Mesenchymal stem cell (in vitro differentiated cells and primary cell): ENCODE measurements around the gene MBD2.

Source experiments
- DNase-seq: peaks from one replicate; pipeline ENCODE4 v3.0.0-alpha.2; 2013
- H2AFZ ChIP-seq: one replicate; pipeline ENCODE4 v1.6.1; 2013; ENCODE audit warnings: low read depth, mild to moderate bottlenecking, control low read depth, inconsistent platforms, low read length, moderate library complexity
- H2AK5ac ChIP-seq: 2 replicates; pipeline ENCODE4 v1.6.1; 2013; ENCODE audit warnings: low read length, moderate library complexity, mild to moderate bottlenecking, inconsistent platforms; ENCODE audit not compliant: severe bottlenecking
- H2BK120ac ChIP-seq: one replicate; pipeline ENCODE4 v1.6.1; 2013; ENCODE audit warnings: low read depth, mild to moderate bottlenecking, inconsistent platforms, low read length, moderate library complexity
- H2BK12ac ChIP-seq, 2 experiments: one replicate each; pipeline ENCODE4 v1.6.1; 2013; ENCODE audit warnings: inconsistent platforms in 2 of 2, low read length in 2 of 2, mild to moderate bottlenecking in 2 of 2, moderate library complexity in 2 of 2, control low read depth in 1 of 2
- H2BK15ac ChIP-seq: one replicate; pipeline ENCODE4 v1.6.1; 2013; ENCODE audit warnings: mild to moderate bottlenecking, low read depth, inconsistent platforms; ENCODE audit not compliant: poor library complexity, severe bottlenecking
- H2BK5ac ChIP-seq: 2 replicates; pipeline ENCODE4 v1.6.1; 2013; ENCODE audit warnings: low read depth, mild to moderate bottlenecking, low read length, control low read depth, inconsistent platforms; ENCODE audit not compliant: poor library complexity, severe bottlenecking
- H3K14ac ChIP-seq, 2 experiments: one replicate each; pipeline ENCODE4 v1.6.1; 2013; ENCODE audit warnings: inconsistent platforms in 2 of 2, low read length in 2 of 2, control low read depth in 1 of 2, mild to moderate bottlenecking in 1 of 2, moderate library complexity in 1 of 2
- H3K18ac ChIP-seq, 2 experiments: one replicate each; pipeline ENCODE4 v1.6.1; 2013; ENCODE audit warnings: inconsistent platforms in 2 of 2, low read length in 2 of 2, control low read depth in 1 of 2, low read depth in 1 of 2, mild to moderate bottlenecking in 1 of 2
- H3K23ac ChIP-seq, 2 experiments: one replicate each; pipeline ENCODE4 v1.6.1; 2013; ENCODE audit warnings: inconsistent platforms in 2 of 2, low read length in 2 of 2, mild to moderate bottlenecking in 2 of 2, moderate library complexity in 2 of 2, control low read depth in 1 of 2
- H3K27ac ChIP-seq: 2 replicates; pipeline ENCODE4 v1.5.1; 2013; ENCODE audit warnings: mild to moderate bottlenecking, moderate library complexity, low read length, control low read depth, inconsistent platforms; ENCODE audit not compliant: poor library complexity, severe bottlenecking
- H3K27me3 ChIP-seq, 2 experiments: 2 replicates each; pipeline versions ENCODE4 v1.6.1 to v1.7.0; 2013; ENCODE audit warnings: low read length in 2 of 2, mild to moderate bottlenecking in 2 of 2, moderate library complexity in 2 of 2, control low read depth in 1 of 2, inconsistent platforms in 1 of 2; ENCODE audit not compliant: control insufficient read depth in 1 of 2, insufficient read depth in 1 of 2
- H3K36me3 ChIP-seq, 2 experiments: 2 replicates each; pipeline versions ENCODE4 v1.6.1 to v1.7.0; 2013; ENCODE audit warnings: low read length in 2 of 2, control low read depth in 1 of 2, inconsistent platforms in 1 of 2, low read depth in 1 of 2, mild to moderate bottlenecking in 1 of 2; ENCODE audit not compliant: insufficient read depth in 2 of 2, control insufficient read depth in 1 of 2
- H3K4ac ChIP-seq, 2 experiments: one replicate each; pipeline ENCODE4 v1.6.1; 2013; ENCODE audit warnings: inconsistent platforms in 2 of 2, low read length in 2 of 2, mild to moderate bottlenecking in 2 of 2, moderate library complexity in 2 of 2, control low read depth in 1 of 2, low read depth in 1 of 2
- H3K4me1 ChIP-seq: 2 replicates; pipeline ENCODE4 v1.6.1; 2013; ENCODE audit warnings: low read depth, low read length, control low read depth; ENCODE audit not compliant: control insufficient read depth, insufficient read depth
- H3K4me2 ChIP-seq: 2 replicates; pipeline ENCODE4 v1.6.1; 2013; ENCODE audit warnings: low read length, mild to moderate bottlenecking, inconsistent platforms; ENCODE audit not compliant: poor library complexity, severe bottlenecking
- H3K4me3 ChIP-seq, 2 experiments: 2 replicates each; pipeline versions ENCODE4 v1.5.1 to v1.7.0; 2013; ENCODE audit warnings: low read length in 2 of 2, mild to moderate bottlenecking in 2 of 2, control low read depth in 1 of 2, low read depth in 1 of 2; ENCODE audit not compliant: insufficient read depth in 1 of 2
- H3K79me1 ChIP-seq: replicated peaks from 2 replicates; pipeline ENCODE4 v1.6.1; 2013; ENCODE audit warnings: mild to moderate bottlenecking, control low read depth, low read length, inconsistent platforms; ENCODE audit not compliant: poor library complexity, severe bottlenecking
- H3K9ac ChIP-seq: 2 replicates; pipeline ENCODE4 v1.7.0; 2013; ENCODE audit warnings: mild to moderate bottlenecking, low read length, moderate library complexity
- H3K9me3 ChIP-seq: 2 replicates; pipeline ENCODE4 v1.7.0; 2013; ENCODE audit warnings: mild to moderate bottlenecking, low read length; ENCODE audit not compliant: control insufficient read depth
- H4K8ac ChIP-seq: one replicate; pipeline ENCODE4 v1.6.1; 2013; ENCODE audit warnings: inconsistent platforms, mild to moderate bottlenecking, low read length, moderate library complexity
- H4K91ac ChIP-seq: one replicate; pipeline ENCODE4 v1.6.1; 2013; ENCODE audit warnings: mild to moderate bottlenecking, low read length, inconsistent platforms
- WGBS: methylation state at CpG from one replicate; pipeline ENCODE4 v1.1.7; 2013; ENCODE audit warnings: mixed read lengths; 5-methylcytosine and 5-hydroxymethylcytosine counted together

MBD2 gene

DNA sequence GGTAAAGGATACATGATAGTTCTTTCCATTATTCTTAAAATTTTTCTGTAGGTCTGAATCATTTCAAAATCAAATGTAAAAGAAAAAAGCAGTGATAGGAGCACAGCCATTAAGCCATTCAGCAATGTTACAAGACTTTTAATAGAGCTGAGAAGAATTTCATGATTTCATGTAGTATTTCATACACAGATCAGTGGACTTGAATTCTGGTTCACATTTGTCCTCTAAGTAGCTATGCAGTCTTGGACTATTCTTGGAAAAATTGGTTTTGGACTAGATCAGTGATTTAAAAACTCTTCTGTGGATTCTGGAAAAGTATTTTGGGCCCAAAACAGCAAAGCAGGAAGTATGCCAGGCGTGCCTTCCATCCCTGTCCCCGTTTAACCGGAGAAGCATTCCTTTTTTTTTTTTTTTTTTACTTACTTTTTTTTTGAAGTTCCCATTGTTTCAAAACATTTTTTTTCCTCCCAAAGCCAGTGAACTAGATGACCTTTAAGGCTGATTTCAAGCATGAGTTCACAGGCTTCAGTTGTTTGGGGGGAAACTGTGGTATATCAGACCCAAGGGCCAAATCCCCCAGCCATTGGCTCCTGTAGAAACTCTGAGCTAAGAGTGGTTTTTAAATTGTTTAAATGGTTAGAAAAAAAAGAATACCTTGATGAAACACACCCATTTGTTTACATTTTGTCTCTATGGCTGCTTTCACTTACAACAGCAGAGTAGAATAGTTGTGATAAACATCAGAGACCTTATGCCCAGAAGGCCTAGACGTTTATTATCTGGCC, 27.3 kb upstream of the MBD2 start:
- 68% methylated on average over 3 of the region's 4 CpGs for WGBS
- H3K18ac ChIP-seq: no peak overlapping the region
- H4K91ac ChIP-seq: no peak overlapping the region
- no peak overlapping the region for H2BK12ac ChIP-seq
- H3K23ac ChIP-seq: no peak overlapping the region
- H2BK120ac ChIP-seq: no peak overlapping the region
- no peak overlapping the region for H3K4ac ChIP-seq
- no peak overlapping the region for H2BK5ac ChIP-seq
- H3K14ac ChIP-seq: no peak overlapping the region
- H2BK15ac ChIP-seq: no peak overlapping the region
- no peaks in the 10 kb centered on the region for H3K9me3 ChIP-seq
- H2AK5ac ChIP-seq: no peak overlapping the region
- no peak for DNase-seq
- H3K79me1 ChIP-seq: no peaks in the 10 kb centered on the region
- peaks cover 4% of the 10 kb centered on the region for H3K4me1 ChIP-seq
- H3K4me2 ChIP-seq: no peak overlapping the region
- H3K27me3 ChIP-seq: no peaks in the 10 kb centered on the region
- no peak overlapping the region for H3K27ac ChIP-seq
- no peak overlapping the region for H3K4me3 ChIP-seq
- H3K9ac ChIP-seq: no peak overlapping the region
- no peaks in the 10 kb centered on the region for H3K36me3 ChIP-seq
- no peak overlapping the region for H2AFZ ChIP-seq
- H4K8ac ChIP-seq: no peak overlapping the region

DNA sequence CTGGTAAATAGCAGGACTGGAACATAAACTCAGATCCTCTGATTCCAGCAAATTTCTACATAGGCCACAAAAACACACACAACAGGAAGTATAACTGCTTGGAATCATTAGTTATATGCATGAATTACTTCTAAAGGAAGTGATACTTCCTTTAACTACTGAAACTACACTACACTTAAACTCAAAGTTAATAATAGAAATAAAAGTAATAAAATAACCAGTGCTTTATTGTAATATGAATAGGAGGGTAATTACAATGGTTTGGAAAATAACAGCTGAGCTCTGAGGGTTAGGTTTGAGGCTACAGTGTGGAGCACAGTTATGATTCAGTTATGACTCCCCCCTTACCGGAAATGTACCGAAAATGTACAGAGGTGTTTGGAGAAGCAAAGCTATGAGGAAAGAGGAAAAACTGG, 26.4 kb upstream of the MBD2 start:
- H3K23ac ChIP-seq: no peak overlapping the region
- no peaks in the 10 kb centered on the region for H3K27me3 ChIP-seq
- H3K4me3 ChIP-seq: no peak overlapping the region
- H3K9ac ChIP-seq: no peak overlapping the region
- H3K79me1 ChIP-seq: no peaks in the 10 kb centered on the region
- no peak overlapping the region for H4K91ac ChIP-seq
- no peak overlapping the region for H3K14ac ChIP-seq
- no peak overlapping the region for H2BK5ac ChIP-seq
- no peak overlapping the region for H4K8ac ChIP-seq
- H2BK120ac ChIP-seq: no peak overlapping the region
- no peak overlapping the region for H3K4me2 ChIP-seq
- no peak for DNase-seq
- H2AK5ac ChIP-seq: no peak overlapping the region
- no peak overlapping the region for H3K27ac ChIP-seq
- no peak overlapping the region for H2BK12ac ChIP-seq
- H2AFZ ChIP-seq: no peak overlapping the region
- no peak overlapping the region for H2BK15ac ChIP-seq
- no peak overlapping the region for H3K18ac ChIP-seq
- no peaks in the 10 kb centered on the region for H3K9me3 ChIP-seq
- no peaks in the 10 kb centered on the region for H3K36me3 ChIP-seq
- no peak overlapping the region for H3K4ac ChIP-seq
- H3K4me1 ChIP-seq: peaks cover 4% of the 10 kb centered on the region
- WGBS: 100% methylated on average over 1 of the region's 2 CpGs

DNA sequence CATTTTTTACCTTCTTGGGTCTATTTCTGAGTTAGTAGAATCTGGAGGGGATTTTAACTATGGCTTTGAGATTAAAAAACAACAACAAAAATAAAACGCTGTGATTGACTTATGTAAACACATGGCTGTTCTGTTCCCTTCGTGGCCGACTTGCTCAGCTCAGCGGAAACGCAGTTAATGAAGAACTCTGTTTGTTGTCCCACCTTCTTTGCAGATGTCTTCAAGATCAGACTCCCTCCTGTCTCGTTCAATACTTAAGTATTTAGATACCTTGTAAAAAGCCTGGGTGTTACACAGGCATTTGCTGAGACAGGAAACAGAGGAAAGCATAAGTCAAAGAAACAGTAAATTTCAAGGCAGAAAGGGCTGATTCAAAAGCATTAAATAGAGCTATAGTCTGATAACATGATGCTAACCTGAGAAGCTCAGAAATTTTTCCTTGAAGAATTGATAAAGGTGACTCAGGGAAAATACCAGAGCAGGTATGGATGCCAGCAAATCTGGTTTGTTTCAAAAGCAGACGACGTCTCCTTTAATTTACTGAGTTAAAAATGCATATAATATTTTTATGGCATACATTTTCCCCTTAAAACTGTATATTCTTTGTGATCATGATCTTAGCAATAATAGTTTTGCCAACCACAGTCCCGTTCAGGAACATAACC, 23.2 kb upstream of the MBD2 start:
- WGBS: 8% methylated on average over 5 of the region's 9 CpGs
- H3K9me3 ChIP-seq: no peaks in the 10 kb centered on the region
- no peak overlapping the region for H3K27ac ChIP-seq
- no peaks in the 10 kb centered on the region for H3K27me3 ChIP-seq
- no peak overlapping the region for H3K4me3 ChIP-seq
- no peak overlapping the region for H2BK12ac ChIP-seq
- no peak overlapping the region for H3K4ac ChIP-seq
- H3K14ac ChIP-seq: no peak overlapping the region
- no peak overlapping the region for H4K8ac ChIP-seq
- H2AFZ ChIP-seq: no peak overlapping the region
- DNase-seq: peak; percentile 15
- H3K9ac ChIP-seq: no peak overlapping the region
- no peak overlapping the region for H2BK5ac ChIP-seq
- peaks cover 2% of the 10 kb centered on the region for H3K4me1 ChIP-seq
- H4K91ac ChIP-seq: no peak overlapping the region
- H3K36me3 ChIP-seq: no peaks in the 10 kb centered on the region
- no peak overlapping the region for H2AK5ac ChIP-seq
- no peak overlapping the region for H3K4me2 ChIP-seq
- H2BK120ac ChIP-seq: no peak overlapping the region
- no peak overlapping the region for H2BK15ac ChIP-seq
- no peaks in the 10 kb centered on the region for H3K79me1 ChIP-seq
- H3K23ac ChIP-seq: no peak overlapping the region
- no peak overlapping the region for H3K18ac ChIP-seq

DNA sequence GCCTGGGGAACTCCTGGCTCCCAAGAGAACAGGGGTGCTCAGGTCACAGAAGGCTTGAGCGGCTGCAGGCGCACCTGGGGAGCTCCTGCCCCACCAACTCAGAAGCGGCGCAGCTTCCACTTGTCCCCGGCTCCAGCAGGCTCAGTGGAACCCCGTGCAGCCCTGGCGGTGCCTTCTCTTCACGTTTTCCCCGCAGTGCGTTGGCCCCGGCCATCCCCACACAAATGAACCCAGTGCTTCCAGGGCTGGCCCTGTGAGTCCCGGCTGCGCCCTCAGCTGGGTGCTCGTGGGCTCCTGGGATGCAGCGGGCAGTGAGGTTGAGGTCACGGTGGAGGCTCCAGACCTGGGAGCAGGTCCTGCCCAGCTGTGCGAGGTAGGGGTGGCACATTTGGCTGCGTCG, 17.9 kb upstream of the MBD2 start:
- H3K4me1 ChIP-seq: peaks cover 2% of the 10 kb centered on the region
- H4K91ac ChIP-seq: no peak overlapping the region
- H3K18ac ChIP-seq: no peak overlapping the region
- H3K9ac ChIP-seq: no peak overlapping the region
- no peak overlapping the region for H3K14ac ChIP-seq
- no peak overlapping the region for H4K8ac ChIP-seq
- no peak overlapping the region for H2BK5ac ChIP-seq
- H2BK15ac ChIP-seq: no peak overlapping the region
- H2AK5ac ChIP-seq: no peak overlapping the region
- H3K23ac ChIP-seq: peak overlapping the region in 1 of 2 experiments; percentile 50
- H3K79me1 ChIP-seq: no peaks in the 10 kb centered on the region
- H3K27ac ChIP-seq: no peak overlapping the region
- no peak overlapping the region for H3K4ac ChIP-seq
- 89% methylated on average over 19 of the region's 19 CpGs for WGBS
- peak overlapping the region in 1 of 2 experiments; percentile 5 for H3K4me3 ChIP-seq
- DNase-seq: no peak
- no peaks in the 10 kb centered on the region for H3K27me3 ChIP-seq
- H3K9me3 ChIP-seq: no peaks in the 10 kb centered on the region
- H3K36me3 ChIP-seq: no peaks in the 10 kb centered on the region
- H2BK120ac ChIP-seq: no peak overlapping the region
- no peak overlapping the region for H3K4me2 ChIP-seq
- no peak overlapping the region for H2AFZ ChIP-seq
- no peak overlapping the region for H2BK12ac ChIP-seq
